Posterior vena cava (tissue), 2 donors: Measurements from ENCODE around the gene CYP4A11. TPM values are rescaled to one million over a fixed set of nuclear protein-coding genes. Genes with fewer than 3 reads are reported as not detected.
"Not testable (repeated sequence)": the region's sequence is repeated elsewhere in the genome, so short reads cannot be mapped to it uniquely, and the experiment has no call there.

Experiments used
- DNase-seq: peaks from one replicate; pipeline ENCODE4 v3.0.0-alpha.2; 2020; ENCODE audit warnings: low spot score
- intact Hi-C, 2 donors: fragments of 100-400 bp; cut with DNase I; formaldehyde crosslinking; loops; one replicate each; pipeline versions ENCODE4 v1.14.1 to v1.14.2; 2022 to 2023
- long read RNA-seq, 2 donors: library from polyadenylated mRNA; unstranded; transcript quantifications; one replicate each; pipeline ENCODE4 v2.0.0, GENCODE V29; 2020 to 2021
- total RNA-seq, 2 donors: library from RNA; stranded (reverse); fragmentation: NEBNext Ultra II Directional; extraction: Animal tissue kit (Norgen Biotek cat#: 25700); gene quantifications; one replicate each; pipeline ENCODE4 v1.2.1, GENCODE V29; 2021
- donor health status: DM: yes; HTN: yes; CAD: no.
- donor health status: DM: yes; HTN: yes; CAD: no.

Gene CYP4A11, protein sequence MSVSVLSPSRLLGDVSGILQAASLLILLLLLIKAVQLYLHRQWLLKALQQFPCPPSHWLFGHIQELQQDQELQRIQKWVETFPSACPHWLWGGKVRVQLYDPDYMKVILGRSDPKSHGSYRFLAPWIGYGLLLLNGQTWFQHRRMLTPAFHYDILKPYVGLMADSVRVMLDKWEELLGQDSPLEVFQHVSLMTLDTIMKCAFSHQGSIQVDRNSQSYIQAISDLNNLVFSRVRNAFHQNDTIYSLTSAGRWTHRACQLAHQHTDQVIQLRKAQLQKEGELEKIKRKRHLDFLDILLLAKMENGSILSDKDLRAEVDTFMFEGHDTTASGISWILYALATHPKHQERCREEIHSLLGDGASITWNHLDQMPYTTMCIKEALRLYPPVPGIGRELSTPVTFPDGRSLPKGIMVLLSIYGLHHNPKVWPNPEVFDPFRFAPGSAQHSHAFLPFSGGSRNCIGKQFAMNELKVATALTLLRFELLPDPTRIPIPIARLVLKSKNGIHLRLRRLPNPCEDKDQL
- total RNA-seq: not detected
- long read RNA-seq, donor 1: 0 reads
- long read RNA-seq, donor 2: 0 reads

DNA sequence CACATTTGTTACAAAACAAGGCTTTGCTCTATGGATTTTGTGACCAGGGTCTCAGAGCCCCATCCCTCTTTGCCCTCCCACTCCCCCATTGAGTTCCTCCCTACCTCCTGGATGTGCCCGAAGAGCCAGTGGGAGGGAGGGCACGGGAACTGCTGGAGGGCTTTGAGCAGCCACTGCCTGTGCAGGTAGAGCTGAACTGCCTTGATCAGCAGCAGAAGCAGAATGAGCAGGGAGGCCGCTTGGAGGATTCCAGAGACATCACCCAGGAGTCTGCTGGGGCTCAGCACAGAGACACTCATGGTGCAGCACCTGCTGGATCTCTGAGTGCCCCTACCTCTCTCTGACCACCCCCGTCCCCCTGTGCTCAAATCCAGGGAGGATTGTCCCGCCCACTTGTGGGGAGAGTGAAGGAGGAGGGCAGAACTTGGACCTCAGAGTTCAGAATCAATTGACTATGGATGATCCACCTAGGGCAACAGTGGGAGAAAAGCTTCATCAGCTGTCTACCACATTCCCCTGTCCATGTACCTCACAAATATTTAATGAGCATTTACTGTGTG lies at the start of gene CYP4A11:
Gene CYP4A11 (minus strand): TSS at position 342 of the 560 bp plus-strand sequence. CDS start 43 bp downstream, at position 299.
- no peak for DNase-seq
- intact Hi-C loops: no loop called here

DNA sequence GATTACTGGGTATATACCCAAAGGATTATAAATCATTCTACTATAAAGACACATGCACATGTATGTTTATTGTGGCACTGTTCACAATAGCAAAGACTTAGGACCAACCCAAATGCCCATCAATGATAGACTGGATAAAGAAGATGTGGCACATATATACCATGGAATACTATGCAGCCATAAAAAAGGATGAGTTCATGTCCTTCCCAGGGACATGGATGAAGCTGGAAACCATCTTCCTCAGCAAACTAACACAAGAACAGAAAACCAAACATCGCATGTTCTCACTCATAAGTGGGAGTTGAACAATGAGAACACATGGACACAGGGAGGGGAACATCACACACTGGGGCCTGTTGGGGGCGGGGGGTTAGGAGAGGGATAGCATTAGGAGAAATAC lies 49.3 kb upstream of the CYP4A11 start:
- intact Hi-C loops, DNase-seq: not testable (repeated sequence)

DNA sequence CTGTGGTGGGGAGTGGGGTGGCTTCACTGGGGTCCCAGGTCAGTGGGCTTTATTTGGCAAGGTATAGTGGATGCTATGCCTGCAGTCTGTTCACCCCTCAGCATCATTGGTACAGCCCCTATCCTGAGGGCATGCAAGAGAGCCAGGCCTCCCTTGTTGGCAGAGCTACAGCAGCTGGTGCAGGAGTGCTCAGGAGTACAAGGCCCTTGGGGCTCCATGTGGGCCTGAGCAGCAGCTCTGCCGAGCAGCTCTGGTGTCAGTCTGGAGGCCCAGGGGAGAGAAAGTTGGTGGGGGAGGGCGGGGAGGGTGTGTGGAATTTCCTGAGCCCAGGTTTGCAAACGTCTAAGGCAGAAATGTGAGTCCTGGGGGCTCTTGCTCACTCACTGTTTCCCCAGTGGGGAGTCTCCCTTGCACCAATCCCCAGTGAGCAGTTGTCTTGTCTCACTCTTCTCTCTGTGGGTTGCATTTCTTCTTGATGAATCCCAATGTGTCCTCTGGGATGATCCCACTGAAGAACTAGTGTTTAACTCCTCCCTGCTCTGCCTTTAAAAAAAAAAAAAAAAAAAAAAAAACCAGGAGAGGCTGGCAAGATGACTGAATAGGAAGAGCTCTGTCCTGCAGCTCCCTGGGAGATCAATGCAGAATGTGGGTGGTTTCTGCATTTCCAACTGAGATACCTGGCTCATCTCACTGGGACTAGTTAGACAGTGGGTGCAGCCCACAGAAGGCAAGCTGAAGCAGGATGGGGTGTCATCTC lies 42.7 kb upstream of the CYP4A11 start:
- intact Hi-C loops: no loop called here

DNA sequence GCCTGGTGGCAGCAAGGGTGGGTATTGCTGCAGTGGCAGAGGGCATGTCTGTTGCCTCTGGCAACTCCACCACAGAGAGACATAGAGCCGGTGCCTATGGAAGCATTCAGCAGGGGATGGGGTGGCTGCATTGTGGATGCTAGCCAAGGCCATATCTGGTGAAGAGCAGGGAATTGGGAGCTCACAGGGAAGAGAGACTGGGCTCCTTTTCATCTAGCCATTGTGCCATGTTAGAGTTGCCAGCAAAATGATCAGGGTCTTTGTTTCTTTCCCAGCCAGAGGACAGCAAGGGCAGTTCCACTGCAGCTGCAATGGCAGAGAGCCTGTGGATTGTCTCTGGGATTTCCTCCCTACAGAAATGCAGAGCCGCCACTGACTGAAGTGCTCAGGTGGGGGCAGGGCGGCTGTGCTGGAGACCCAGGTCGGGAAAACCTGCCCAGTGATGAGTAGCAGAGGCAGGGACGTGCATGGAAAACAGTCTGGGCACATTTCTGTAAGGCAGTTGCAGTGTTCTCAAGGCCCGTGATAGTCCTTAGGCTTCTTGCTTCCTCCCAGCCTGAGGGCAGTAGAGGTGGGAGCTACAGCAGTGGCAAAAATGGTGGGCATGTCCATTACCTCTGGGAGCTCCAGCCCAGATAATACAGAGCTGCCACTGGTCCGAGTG lies 42.0 kb upstream of the CYP4A11 start:
- intact Hi-C loops: no loop called here
- DNase-seq: no peak

More for the DNA sequence above, 42.7 kb upstream of the CYP4A11 start:
- DNase-seq: no peak

DNA sequence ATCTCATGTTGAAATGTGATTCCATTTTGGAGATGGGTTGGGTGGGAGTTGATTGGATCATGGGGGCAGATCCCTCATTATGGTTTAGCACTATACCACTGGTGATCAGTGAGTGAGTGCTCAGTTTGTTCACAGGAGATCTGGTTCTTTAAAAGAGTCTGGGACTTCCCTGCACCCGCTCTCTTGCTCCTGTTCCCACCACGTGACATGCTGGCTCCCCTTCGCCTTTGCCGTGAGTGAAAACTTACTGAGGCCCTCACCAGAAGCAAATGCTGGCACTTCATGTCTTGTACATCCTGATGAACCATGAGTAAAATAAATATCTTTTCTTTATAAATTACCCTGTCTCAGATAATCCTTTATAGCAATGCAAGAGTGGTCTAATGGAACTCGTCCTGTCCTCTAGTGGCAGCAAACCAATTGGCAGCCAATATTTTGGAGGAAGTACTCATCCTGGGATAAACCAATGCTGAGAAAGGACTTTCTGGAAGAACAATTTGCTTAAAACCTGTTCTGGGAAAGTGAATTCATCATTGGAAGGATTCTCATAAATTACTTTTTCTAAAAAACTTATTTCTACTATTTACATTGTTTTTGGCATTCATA lies 27.8 kb upstream of the CYP4A11 start:
- no peak for DNase-seq
- intact Hi-C loops: no loop called here

DNA sequence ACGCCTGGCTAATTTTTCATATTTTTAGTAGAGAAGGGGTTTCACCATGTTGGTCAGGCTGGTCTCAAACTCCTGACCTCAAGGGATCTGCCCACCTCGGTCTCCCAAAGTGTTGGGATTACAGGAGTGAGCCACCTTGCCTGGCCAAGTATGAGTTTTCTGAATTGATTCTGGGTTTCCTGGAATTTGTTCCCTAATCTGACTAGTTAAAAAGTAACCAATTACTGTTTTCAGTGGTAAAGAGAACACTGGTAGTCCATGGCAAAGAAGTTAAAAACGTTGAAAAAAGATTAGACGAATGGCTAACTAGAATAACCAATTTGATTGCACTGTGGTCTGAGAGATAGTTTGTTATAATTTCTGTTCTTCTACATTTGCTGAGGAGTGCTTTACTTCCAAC lies 21.0 kb upstream of the CYP4A11 start:
- DNase-seq, intact Hi-C loops: not testable (repeated sequence)

DNA sequence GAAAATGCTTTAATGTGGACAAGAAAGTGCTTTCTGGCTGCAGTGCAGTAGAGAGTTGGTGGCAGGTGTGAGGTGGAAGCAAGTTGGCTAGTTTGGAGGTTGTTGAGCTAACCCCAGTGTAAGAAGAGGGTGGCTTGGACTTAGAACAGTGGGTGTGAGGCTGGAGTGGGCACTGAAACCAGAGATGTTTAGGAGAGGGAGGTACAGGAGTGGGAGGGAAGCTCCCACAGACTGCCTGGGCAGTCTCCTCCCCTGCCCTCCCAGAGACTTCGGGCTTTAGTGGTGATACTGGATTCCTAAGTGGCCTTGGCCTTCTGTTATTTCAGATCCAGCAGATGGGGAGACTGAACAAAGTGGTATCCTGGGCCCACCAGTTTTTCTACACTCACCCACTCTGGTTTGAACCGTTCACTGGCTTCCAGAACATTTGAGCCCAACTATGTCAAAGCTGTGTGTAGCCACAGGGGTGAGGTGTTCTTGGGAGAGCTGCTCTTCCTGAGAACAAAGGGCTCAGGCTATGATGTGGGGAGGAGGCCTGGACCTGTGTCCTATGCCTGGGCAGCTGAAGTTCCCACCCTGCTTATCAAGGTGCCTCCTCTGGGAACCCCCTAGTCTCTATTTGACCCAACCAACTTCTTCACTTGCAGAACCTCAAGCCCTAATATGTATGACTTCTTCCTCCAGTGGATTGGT lies 19.9 kb upstream of the CYP4A11 start:
- DNase-seq: no peak
- intact Hi-C loops: no loop called here

DNA sequence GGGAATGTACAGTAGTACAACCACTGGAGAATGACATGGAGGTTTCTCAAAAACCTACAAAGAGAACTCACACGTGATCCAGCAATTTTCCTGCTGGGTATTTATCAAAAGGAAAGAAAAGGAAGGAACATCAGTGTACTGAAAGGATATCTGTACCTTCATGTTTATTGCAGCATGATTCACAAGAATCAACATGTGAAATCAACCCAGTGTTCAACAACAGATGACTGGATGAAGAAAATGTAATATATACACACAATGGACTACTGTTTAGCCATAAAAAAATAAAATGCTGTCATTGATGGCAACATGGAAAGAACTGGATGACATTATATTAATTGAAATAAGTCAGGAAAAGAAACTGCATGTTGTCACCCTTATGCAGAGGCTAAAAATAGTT lies 19.0 kb upstream of the CYP4A11 start:
- intact Hi-C loops: no loop called here
- DNase-seq: no peak

DNA sequence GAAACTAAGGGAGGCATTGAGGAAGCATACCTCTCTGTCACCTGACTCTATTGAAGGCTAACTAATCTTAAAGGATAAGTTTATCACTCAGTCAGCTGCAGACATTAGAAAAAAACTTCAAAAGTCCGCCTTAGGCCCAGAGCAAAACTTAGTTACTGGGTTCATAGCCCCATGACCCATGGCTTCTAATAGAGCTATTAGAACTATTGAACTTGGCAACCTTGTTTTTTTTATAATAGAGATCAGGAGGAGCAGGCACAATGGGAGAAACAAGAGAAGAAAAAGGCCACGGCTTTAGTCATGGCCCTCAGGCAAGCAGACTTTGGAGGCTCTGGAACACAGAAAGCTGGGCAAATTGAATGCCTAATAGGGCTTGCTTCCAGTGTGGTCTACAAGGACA lies 13.8 kb upstream of the CYP4A11 start:
- DNase-seq, intact Hi-C loops: not testable (repeated sequence)

DNA sequence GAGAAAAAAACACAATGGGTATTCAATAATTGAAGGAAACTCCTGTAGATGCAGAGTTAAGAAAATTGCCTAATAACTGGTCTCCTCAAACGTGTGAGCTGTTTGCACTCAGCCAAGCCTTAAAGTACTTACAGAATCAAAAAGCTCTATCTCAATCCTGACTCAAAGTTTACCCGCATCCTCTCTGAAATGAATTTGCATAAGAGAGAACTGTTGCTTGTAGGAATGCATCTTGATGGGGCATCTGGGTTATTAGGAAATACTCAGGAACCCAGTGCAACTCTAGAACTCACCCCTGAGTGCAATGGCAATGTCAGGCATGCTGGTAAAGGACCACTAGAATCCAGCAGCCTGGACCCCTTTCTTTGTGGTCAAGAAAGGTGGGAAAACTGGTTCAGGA lies 12.6 kb upstream of the CYP4A11 start:
- intact Hi-C loops, DNase-seq: not testable (repeated sequence)

DNA sequence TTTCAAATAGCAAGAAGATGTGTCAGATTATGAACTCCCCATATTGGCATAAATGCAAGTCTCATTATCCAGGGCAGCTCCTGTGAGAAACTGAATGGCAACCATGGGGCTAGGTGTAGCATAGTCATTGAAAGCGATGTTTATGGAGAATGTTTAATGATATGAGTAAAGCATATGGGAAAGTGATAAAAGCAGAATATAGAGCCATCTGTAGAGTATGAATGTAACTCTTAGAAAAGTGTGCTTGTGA lies 8.1 kb upstream of the CYP4A11 start:
- DNase-seq, intact Hi-C loops: not testable (repeated sequence)

DNA sequence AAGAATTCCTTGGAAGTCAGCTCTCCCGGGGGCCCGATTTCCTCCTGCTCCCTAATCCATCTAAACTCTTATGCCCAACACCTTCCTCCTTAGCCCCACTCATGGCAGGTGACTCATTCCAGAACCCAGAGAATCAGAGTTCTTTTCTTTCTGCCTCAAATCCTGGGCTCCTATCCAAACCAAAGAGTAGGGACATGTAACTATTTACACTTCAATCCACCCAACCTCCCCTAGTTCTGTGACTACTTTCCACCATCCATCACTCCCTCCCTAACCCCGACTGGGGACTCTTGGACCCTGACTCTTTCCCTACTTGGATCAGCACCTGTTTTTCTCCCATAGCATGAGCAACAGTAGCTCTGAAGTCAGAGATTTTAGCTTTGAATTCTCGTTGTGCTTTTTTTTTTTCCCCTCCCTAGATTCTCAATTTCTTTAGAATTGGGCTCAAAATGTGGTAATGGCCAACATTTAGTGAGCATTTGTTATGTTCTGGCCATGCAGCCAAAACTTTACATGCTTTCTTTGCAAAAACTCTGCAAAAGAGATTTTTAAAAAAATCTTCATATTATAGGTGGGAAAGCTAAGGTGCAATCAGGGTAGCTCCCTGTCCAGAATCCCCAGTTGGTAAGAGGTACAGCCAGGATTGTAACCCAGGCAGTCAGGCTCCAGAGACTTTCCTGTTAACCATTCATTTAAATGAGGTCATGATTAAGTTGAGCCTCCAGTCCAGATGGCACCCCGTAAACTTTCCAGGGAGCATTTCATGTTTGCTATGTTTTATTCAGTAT lies 7.5 kb upstream of the CYP4A11 start:
- DNase-seq: no peak
- intact Hi-C loops: no loop called here

DNA sequence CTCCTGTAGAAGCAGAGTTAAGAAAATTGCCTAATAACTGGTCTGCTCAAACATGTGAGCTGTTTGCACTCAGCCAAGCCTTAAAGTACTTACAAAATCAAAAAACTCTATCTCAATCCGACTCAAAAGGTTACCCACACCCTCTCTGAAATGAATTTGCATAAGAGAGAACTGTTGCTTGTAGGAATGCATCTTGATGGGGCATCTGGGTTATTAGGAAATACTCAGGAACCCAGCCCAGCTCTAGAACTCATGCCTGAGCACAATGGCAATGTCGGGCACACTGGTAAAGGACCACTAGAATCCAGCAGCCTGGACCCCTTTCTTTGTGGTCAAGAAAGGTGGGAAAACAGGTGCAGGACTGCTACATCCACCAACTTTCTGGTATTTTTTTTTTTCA lies 6.4 kb upstream of the CYP4A11 start:
- DNase-seq, intact Hi-C loops: not testable (repeated sequence)

DNA sequence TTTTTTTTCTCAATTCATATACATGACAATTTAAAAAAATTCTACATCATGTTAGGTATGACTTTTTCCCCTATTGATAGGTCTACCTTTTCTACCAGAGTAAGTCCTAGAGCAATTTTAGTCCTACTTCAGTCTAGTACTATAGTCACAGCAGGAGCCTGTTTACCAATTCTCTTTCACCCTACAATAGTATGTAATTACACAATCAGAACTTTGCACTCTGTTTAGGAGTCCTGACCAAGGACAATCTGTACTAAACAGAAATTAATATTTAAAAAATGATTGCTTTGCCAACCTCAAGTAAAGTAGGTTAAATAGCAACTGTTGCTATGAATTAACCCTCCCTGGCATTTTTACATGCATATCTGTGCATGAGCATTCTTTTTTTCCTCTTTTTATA lies 810 bp upstream of the CYP4A11 start:
- DNase-seq: no peak
- intact Hi-C loops: no loop called here

DNA sequence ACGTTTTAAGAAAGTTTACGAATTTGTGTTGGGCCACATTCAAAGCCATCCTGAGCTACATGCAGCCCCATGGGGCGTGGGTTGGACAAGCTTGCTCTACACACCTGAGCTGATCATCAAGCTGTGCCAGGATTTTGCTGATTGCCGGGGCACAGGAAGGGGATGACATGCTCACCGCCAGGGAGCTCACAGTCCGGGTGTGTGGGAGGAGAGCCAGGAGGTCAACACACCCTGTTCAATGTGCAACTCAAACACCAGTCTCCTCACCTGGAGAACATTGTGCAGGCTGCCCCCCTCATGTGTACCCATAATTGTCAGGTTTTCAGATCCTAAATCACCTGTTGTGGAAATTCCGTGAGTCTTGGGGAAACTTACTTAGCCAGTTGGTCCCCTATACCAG lies 969 bp downstream of the CYP4A11 start:
- intact Hi-C loops: no loop called here
- no peak for DNase-seq

DNA sequence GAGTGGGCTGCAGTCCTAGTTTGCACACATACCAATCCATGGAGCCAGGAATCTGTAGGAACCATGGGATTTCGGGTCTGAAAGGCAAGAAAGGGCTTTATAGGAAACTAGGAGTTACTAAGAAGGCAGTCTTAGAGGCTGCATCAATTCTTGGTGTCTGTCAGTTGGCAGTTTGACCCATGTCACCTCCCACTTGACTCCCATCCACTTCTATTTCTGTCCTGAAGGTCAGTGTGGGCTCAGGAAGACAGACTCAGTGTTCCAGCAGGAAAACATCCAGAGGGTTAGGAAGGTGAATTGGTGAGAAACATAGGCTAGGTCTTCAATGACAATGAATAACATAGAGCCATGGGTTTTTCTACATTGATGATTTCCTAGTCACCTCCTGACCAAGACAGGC lies 4.0 kb downstream of the CYP4A11 start:
- intact Hi-C loops: no loop called here
- no peak for DNase-seq

DNA sequence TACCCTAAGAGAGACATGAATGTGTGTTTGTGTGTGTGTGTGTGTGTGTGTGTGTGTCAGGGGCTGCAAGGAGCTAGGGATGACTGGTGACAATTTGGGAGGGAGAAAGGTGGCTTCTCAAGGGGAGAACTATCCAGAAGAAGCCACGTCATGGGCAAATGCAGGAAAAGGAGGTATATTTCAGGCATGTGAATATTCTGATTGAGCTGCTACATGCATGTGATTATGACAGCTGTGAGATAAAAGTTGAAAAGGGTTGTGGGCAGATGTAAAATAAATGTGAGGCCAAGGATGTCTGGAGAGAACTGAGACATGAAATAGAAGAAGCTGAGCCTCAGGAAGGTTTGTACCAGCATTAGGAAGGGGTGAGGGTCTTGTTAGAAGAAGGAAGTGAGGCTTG lies 4.5 kb downstream of the CYP4A11 start:
- DNase-seq: no peak
- intact Hi-C loops: no loop called here

DNA sequence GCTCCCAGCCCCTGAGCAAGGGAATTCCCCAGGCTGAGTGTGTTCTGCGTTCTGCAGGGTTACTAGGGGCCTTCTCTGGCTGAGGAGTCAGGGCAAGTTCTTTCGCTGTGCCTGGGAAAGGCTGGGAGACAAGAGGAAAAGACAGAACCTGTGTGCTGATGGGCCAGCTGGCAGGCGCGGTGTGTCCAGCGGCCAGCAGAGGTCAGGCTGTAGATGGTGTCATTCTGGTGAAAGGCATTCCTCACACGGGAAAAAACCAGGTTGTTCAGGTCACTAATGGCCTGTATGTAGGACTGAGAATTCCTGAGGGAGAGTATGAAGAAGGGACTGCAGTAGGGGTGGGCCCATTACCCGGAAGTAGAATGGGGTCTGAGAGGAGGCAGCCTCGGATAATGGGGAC lies 6.4 kb downstream of the CYP4A11 start:
- DNase-seq, intact Hi-C loops: not testable (repeated sequence)
